ENCODE data around the gene BST2.

GRCh38 chr19:17370026-17370587 is 35.3 kb downstream of the BST2 start:
- TF ChIP-seq POU6F1 (CRISPR knock-in tag; IDR thresholded peaks at IDR 0.05; ENCODE audit: borderline replicate concordance, low read depth), result no peak
- no peak for TF ChIP-seq ZFP3 (CRISPR knock-in tag; IDR thresholded peaks at IDR 0.05)
- no peak for TF ChIP-seq GLIS3 (CRISPR knock-in tag; IDR thresholded peaks at IDR 0.05)
- no peak for TF ChIP-seq CREB5 (CRISPR knock-in tag; IDR thresholded peaks at IDR 0.05; ENCODE audit: low read depth)
- no peak for TF ChIP-seq ZC3H10 (CRISPR knock-in tag; IDR thresholded peaks at IDR 0.05)
- TF ChIP-seq OSR1 (CRISPR knock-in tag; IDR thresholded peaks at IDR 0.05), result no peak
- no peak for TF ChIP-seq ARNTL (CRISPR knock-in tag; IDR thresholded peaks at IDR 0.05; ENCODE audit: borderline replicate concordance, low read depth)
- TF ChIP-seq BACH2 (CRISPR knock-in tag; IDR thresholded peaks at IDR 0.05; ENCODE audit: borderline replicate concordance), result no peak
- no peak for TF ChIP-seq PATZ1 (CRISPR knock-in tag; IDR thresholded peaks at IDR 0.05; ENCODE audit: borderline replicate concordance)

All from SK-N-SH treated with all-trans-retinoic acid at 6 μM for 48 hours (cell line).